Glutamatergic neuron (in vitro differentiated cells): ENCODE measurements around the gene BIN1. TPM values are rescaled to one million over a fixed set of nuclear protein-coding genes. Genes with fewer than 3 reads are reported as not detected.

Source experiments
- DNase-seq: peaks from one replicate; pipeline ENCODE4 v3.0.0; 2022
- H3K27ac Mint-ChIP-seq: one replicate; pipeline ENCODE4 v1.8.0; 2020; ENCODE audit warnings: mild to moderate bottlenecking, mixed read lengths, inconsistent platforms; ENCODE audit not compliant: unreplicated experiment
- H3K27me3 Mint-ChIP-seq: one replicate; pipeline ENCODE4 v1.8.0; 2020; ENCODE audit warnings: mild to moderate bottlenecking, moderate library complexity, mixed read lengths, inconsistent platforms; ENCODE audit not compliant: unreplicated experiment
- H3K36me3 Mint-ChIP-seq: one replicate; pipeline ENCODE4 v1.8.0; 2020; ENCODE audit warnings: mild to moderate bottlenecking, mixed read lengths, inconsistent platforms; ENCODE audit not compliant: unreplicated experiment
- H3K4me1 Mint-ChIP-seq: one replicate; pipeline ENCODE4 v1.8.0; 2020; ENCODE audit warnings: mild to moderate bottlenecking, low read depth, mixed read lengths, inconsistent platforms; ENCODE audit not compliant: unreplicated experiment
- H3K4me3 Mint-ChIP-seq: one replicate; pipeline ENCODE4 v1.8.0; 2020; ENCODE audit warnings: mild to moderate bottlenecking, mixed read lengths, inconsistent platforms; ENCODE audit not compliant: unreplicated experiment
- H3K9me3 Mint-ChIP-seq: one replicate; pipeline ENCODE4 v1.8.0; 2020; ENCODE audit warnings: mild to moderate bottlenecking, moderate library complexity, mixed read lengths, inconsistent platforms; ENCODE audit not compliant: unreplicated experiment
- total RNA-seq: library from RNA; stranded (reverse); fragmentation: NEBNext Ultra II Directional; extraction: Animal tissue kit (Norgen Biotek cat#: 25700); gene quantifications from one replicate; pipeline ENCODE4 v1.2.1, GENCODE V29; 2021; ENCODE audit not compliant: unreplicated experiment
- TF ChIP-seq, protein P1 (sequence below): fragments of 200-600 bp; sonication (generic); IDR thresholded peaks from one replicate; pipeline ENCODE4 v1.5.0; 2021; ENCODE audit not compliant: partially characterized antibody, unreplicated experiment

The BIN1 gene
- total RNA-seq, 1 donor from 2014 or later: 176 TPM

DNA sequence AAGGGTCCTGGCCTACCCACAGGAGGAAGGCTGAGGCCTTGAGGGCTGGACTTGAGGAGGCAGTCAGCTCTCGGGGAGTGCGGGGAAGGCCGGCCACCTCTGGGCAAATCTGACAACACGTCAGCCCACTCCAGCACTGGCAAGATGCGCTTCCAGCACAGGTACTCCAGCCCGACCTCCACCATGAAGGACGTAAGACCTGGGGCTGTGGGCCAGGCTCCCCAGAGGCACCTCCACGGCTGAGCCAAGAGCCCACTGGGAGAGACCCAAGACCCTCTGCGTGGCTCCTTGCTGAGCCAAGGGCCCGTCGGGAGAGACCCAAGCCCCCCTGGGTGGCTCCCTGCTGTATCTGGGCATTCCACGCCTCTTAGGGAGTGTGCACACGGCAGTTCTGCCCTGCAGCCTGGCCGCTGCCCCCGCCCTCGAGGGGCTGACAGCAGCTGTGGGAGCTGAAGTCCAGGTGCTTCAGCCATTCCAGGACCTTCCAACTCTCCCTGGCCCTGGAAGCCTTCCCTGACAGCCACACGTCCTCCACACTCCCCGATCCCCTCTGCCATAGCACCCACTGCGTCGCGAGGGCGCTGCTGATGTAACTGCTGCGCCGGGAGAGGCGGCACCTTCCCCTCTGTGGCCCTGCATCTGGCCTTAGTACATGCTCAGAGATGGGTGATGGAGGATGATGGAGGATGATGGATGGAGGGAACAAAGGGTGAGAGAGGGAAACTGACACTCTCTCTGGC lies 50.2 kb downstream of the BIN1 start:
- peaks cover 16% of the 10 kb centered on the region for H3K4me1 Mint-ChIP-seq
- no peak for DNase-seq
- TF ChIP-seq, protein P1, sequence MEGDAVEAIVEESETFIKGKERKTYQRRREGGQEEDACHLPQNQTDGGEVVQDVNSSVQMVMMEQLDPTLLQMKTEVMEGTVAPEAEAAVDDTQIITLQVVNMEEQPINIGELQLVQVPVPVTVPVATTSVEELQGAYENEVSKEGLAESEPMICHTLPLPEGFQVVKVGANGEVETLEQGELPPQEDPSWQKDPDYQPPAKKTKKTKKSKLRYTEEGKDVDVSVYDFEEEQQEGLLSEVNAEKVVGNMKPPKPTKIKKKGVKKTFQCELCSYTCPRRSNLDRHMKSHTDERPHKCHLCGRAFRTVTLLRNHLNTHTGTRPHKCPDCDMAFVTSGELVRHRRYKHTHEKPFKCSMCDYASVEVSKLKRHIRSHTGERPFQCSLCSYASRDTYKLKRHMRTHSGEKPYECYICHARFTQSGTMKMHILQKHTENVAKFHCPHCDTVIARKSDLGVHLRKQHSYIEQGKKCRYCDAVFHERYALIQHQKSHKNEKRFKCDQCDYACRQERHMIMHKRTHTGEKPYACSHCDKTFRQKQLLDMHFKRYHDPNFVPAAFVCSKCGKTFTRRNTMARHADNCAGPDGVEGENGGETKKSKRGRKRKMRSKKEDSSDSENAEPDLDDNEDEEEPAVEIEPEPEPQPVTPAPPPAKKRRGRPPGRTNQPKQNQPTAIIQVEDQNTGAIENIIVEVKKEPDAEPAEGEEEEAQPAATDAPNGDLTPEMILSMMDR: no peak
- peaks cover 15% of the 10 kb centered on the region for H3K27me3 Mint-ChIP-seq
- peaks cover 3% of the 10 kb centered on the region for H3K9me3 Mint-ChIP-seq
- H3K4me3 Mint-ChIP-seq: no peak overlapping the region
- no peak overlapping the region for H3K27ac Mint-ChIP-seq
- no peaks in the 10 kb centered on the region for H3K36me3 Mint-ChIP-seq

DNA sequence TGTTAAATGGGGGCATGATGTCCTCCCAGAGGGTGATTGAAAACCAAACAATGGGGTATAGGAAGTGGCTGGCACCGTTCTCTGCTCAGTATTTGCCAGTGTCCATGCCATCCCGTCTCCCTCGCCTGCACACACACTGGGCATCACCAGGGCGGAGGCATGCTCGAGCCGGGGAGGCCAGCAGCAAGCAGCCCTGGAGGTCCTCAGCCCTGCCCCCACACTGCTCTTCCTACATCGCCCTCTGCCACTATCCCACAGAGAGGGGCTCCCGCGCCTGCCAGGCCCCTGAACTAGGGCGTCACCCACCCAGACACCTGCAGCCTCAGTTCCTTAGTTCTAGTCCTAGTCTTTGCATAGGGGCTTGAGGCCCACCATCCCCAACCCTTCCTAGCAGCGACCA lies 50.9 kb downstream of the BIN1 start:
- no peak for DNase-seq
- Mint-ChIP-seq H3K4me1 (peaks cover 11% of the 10 kb centered on the region), H3K4me3 (no peak overlapping the region), H3K36me3 (no peaks in the 10 kb centered on the region), H3K27ac (no peak overlapping the region), H3K9me3 (peaks cover 3% of the 10 kb centered on the region), H3K27me3 (peaks cover 13% of the 10 kb centered on the region)
- TF ChIP-seq, protein P1: no peak

DNA sequence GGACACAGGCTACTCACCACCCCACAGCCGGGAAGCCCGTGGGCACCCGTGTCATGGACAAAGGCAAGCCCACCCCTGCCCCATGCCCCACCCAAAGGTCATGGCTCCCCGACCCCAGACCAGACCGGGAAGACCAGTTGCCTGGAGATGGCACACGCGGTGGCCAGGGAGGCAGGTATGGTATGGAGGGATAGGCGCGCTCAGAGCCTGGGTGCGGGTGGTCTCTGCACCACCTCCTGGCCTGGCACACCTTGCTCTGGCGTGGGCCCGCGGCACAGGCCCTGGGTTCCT lies 51.2 kb downstream of the BIN1 start:
- H3K4me1 Mint-ChIP-seq: peaks cover 11% of the 10 kb centered on the region
- TF ChIP-seq, protein P1: no peak

GRCh38 chr2:127054996-127055785 lies 51.8 kb downstream of the BIN1 start:
- peaks cover 13% of the 10 kb centered on the region for H3K27me3 Mint-ChIP-seq
- H3K9me3 Mint-ChIP-seq: peaks cover 3% of the 10 kb centered on the region
- H3K27ac Mint-ChIP-seq: no peak overlapping the region
- H3K36me3 Mint-ChIP-seq: no peaks in the 10 kb centered on the region
- TF ChIP-seq, protein P1: no peak
- peak; percentile 15 for DNase-seq
- H3K4me1 Mint-ChIP-seq: peaks cover 11% of the 10 kb centered on the region
- no peak overlapping the region for H3K4me3 Mint-ChIP-seq

More for the DNA sequence above, 51.2 kb downstream of the BIN1 start:
- H3K27ac Mint-ChIP-seq: no peak overlapping the region
- no peak overlapping the region for H3K4me3 Mint-ChIP-seq
- no peak for DNase-seq
- H3K27me3 Mint-ChIP-seq: peaks cover 13% of the 10 kb centered on the region
- H3K36me3 Mint-ChIP-seq: no peaks in the 10 kb centered on the region
- H3K9me3 Mint-ChIP-seq: peaks cover 3% of the 10 kb centered on the region

- Mint-ChIP-seq H3K27ac (no peak overlapping the region), H3K36me3 (no peaks in the 10 kb centered on the region), H3K27me3 (peaks cover 14% of the 10 kb centered on the region), H3K4me3 (no peak overlapping the region), H3K4me1 (peaks cover 11% of the 10 kb centered on the region), H3K9me3 (peaks cover 3% of the 10 kb centered on the region)
- TF ChIP-seq, protein P1: no peak
- no peak for DNase-seq
Measured at GRCh38 chr2:127054604-127054930, 52.4 kb downstream of the BIN1 start.
